ENCODE data around the gene ABCD4. TPM values are rescaled to one million over a fixed set of nuclear protein-coding genes. Genes with fewer than 3 reads are reported as not detected.

ABCD4 gene
- total RNA-seq, 2 experiments from 2014 or later, result 59.6 to 63.0 TPM

GRCh38 chr14:74245292-74245691 is 57.4 kb downstream of the ABCD4 start:
- H3K4me1 ChIP-seq (ENCODE audit: insufficient read depth, low read length), result peaks cover 20% of the 10 kb centered on the region
- ATAC-seq (ENCODE audit: poor library complexity) (no peak), DNase-seq (no peak)
- H3K27me3 ChIP-seq (ENCODE audit: control insufficient read depth in 1 of 2, insufficient read depth in 2 of 2, low read length in 2 of 2), result peaks cover 65 to 83% of the 10 kb centered on the region in 2 experiments
- Mint-ChIP-seq H3K9me3 (no peaks in the 10 kb centered on the region), H3K27me3 (peaks cover 89% of the 10 kb centered on the region), H3K4me1 (ENCODE audit: low read depth) (peaks cover 21% of the 10 kb centered on the region), H3K36me3 (ENCODE audit: low read depth) (no peaks in the 10 kb centered on the region), H3K27ac (no peak overlapping the region), H3K4me3 (no peak overlapping the region)
- POLR2A ChIA-PET, result no interaction called here
- no peak overlapping the region for H3K4me3 ChIP-seq (ENCODE audit: low read length)
- no peak overlapping the region for H3K27ac ChIP-seq (ENCODE audit: low read depth in 1 of 2, low read length in 2 of 2)
- peaks cover 0 to 12% of the 10 kb centered on the region in 2 experiments for H3K9me3 ChIP-seq (ENCODE audit: control insufficient read depth in 1 of 2, insufficient read depth in 1 of 2, low read length in 2 of 2)
- H3K36me3 ChIP-seq (ENCODE audit: insufficient read depth, low read length), result no peaks in the 10 kb centered on the region
- CTCF ChIA-PET, result interaction anchor here (0.8 to 1.2 kb wide), 3 partner anchors 9 to 12 kb away, joined by 3 read pairs; no protein-coding TSS in a partner anchor
- intact Hi-C loops (cut with DNase I, micrococcal nuclease), result no loop called here
- TF ChIP-seq CTCF (IDR thresholded peaks at IDR 0.05), result no peak

- ChIA-PET POLR2A (no interaction called here), CTCF (interaction anchor here (1.2 kb wide), 1 partner anchor 13 kb away, joined by 3 read pairs; no protein-coding TSS in a partner anchor)
- Histone ChIP-seq H3K9me3 (ENCODE audit: control insufficient read depth in 1 of 2, insufficient read depth in 1 of 2, low read length in 2 of 2) (peaks cover 0 to 22% of the 10 kb centered on the region in 2 experiments), H3K36me3 (ENCODE audit: insufficient read depth, low read length) (no peaks in the 10 kb centered on the region), H3K4me1 (ENCODE audit: insufficient read depth, low read length) (peaks cover 28% of the 10 kb centered on the region), H3K27me3 (ENCODE audit: control insufficient read depth in 1 of 2, insufficient read depth in 2 of 2, low read length in 2 of 2) (peaks cover 74 to 87% of the 10 kb centered on the region in 2 experiments), H3K4me3 (ENCODE audit: low read length) (no peak overlapping the region), H3K27ac (ENCODE audit: low read depth in 1 of 2, low read length in 2 of 2) (no peak overlapping the region)
- Mint-ChIP-seq H3K9me3 (no peaks in the 10 kb centered on the region), H3K27me3 (peaks cover 85% of the 10 kb centered on the region), H3K27ac (no peak overlapping the region), H3K4me3 (no peak overlapping the region), H3K36me3 (ENCODE audit: low read depth) (no peaks in the 10 kb centered on the region), H3K4me1 (ENCODE audit: low read depth) (peaks cover 23% of the 10 kb centered on the region)
- no peak for TF ChIP-seq CTCF (IDR thresholded peaks at IDR 0.05)
- DNase-seq, result no peak
- intact Hi-C loops (cut with DNase I, micrococcal nuclease), result no loop called here
- ATAC-seq (ENCODE audit: poor library complexity), result no peak
Observed at GRCh38 chr14:74244115-74244514, 58.6 kb downstream of the ABCD4 start.

GRCh38 chr14:74243051-74243450 is 59.7 kb downstream of the ABCD4 start:
- Histone ChIP-seq H3K36me3 (ENCODE audit: insufficient read depth, low read length) (no peaks in the 10 kb centered on the region), H3K27ac (ENCODE audit: low read depth in 1 of 2, low read length in 2 of 2) (no peak overlapping the region), H3K4me3 (ENCODE audit: low read length) (no peak overlapping the region), H3K27me3 (ENCODE audit: control insufficient read depth in 1 of 2, insufficient read depth in 2 of 2, low read length in 2 of 2) (peaks cover 81 to 97% of the 10 kb centered on the region in 2 experiments), H3K9me3 (ENCODE audit: control insufficient read depth in 1 of 2, insufficient read depth in 1 of 2, low read length in 2 of 2) (peaks cover 0 to 25% of the 10 kb centered on the region in 2 experiments), H3K4me1 (ENCODE audit: insufficient read depth, low read length) (peaks cover 28% of the 10 kb centered on the region)
- Mint-ChIP-seq H3K27me3 (peaks cover 89% of the 10 kb centered on the region), H3K4me3 (peak overlapping the region; percentile 30), H3K36me3 (ENCODE audit: low read depth) (no peaks in the 10 kb centered on the region), H3K27ac (no peak overlapping the region), H3K9me3 (no peaks in the 10 kb centered on the region), H3K4me1 (ENCODE audit: low read depth) (peaks cover 23% of the 10 kb centered on the region)
- ATAC-seq (ENCODE audit: poor library complexity) (no peak), DNase-seq (no peak)
- intact Hi-C loops (cut with DNase I, micrococcal nuclease), result no loop called here
- CTCF ChIA-PET, result no interaction called here
- no peak for TF ChIP-seq CTCF (IDR thresholded peaks at IDR 0.05)
- POLR2A ChIA-PET, result no interaction called here

All from CD4-positive, alpha-beta T cell (primary cell).